ENCODE data around the gene EPOP. TPM values are rescaled to one million over a fixed set of nuclear protein-coding genes. Genes with fewer than 3 reads are reported as not detected.

EPOP gene
- total and polyA plus RNA-seq, 2 of the 8 experiments (the other 6 are each of a cell fraction or from before 2014, with no cell fraction given), result 1.5 to 3.3 TPM

DNA sequence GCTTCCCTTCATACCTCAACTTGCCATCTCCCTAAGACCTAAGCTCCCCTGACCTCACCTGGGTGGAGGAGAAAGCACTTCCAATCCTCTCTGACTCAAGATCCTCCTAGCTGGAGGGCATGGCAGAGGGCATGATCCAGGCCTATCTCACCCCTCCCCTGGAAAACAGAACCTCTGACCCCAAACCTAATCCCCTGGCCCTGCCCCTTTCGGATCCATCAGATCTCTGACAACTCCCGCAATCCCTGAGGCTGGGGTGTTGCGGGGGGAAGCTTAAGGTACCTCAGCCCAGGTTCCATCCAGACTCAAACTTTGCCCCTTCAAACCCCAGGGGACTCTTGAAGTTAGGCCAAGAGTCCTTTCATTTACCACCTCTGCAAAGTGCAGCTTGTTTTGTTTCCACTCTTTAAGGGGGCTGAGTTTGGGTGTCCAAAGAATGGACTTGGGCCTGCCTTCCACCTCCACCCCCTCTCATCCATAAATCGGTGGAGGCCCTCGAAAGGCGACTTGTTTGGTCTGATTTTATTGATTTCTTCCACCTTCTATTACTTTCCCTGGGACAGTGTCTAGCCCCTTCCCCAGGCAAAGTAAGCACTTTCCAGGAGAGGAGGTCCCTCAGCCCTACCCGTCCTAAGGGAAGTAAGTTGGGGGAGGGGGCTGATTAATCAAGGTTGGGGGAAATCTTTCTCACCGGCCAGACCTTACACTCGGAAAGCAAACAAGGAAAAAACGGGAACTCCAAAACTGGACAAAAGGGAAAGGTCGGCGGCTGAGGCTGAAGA is 2.6 kb downstream of the EPOP start (continued):
- TF ChIP-seq EP300 (IDR thresholded peaks at IDR 0.05; ENCODE audit: borderline replicate concordance in 1 of 2, low read depth in 2 of 2, low read length in 2 of 2) (no peak), RFX5 (IDR thresholded peaks at IDR 0.05; ENCODE audit: borderline replicate concordance, low read depth, low read length) (no peak), CTBP2 (IDR thresholded peaks at IDR 0.05; ENCODE audit: borderline replicate concordance, insufficient read depth, insufficient read length, low read length) (peak; percentile 48), NRF1 (IDR thresholded peaks at IDR 0.05; ENCODE audit: low read depth, low read length) (no peak), BACH1 (IDR thresholded peaks at IDR 0.05; ENCODE audit: low read length) (no peak), TCF12 (IDR thresholded peaks at IDR 0.05; ENCODE audit: low read depth, low read length) (no peak), POLR2AphosphoS5 (IDR thresholded peaks at IDR 0.05; ENCODE audit: low read depth, low read length) (no peak), EGR1 (IDR thresholded peaks at IDR 0.05; ENCODE audit: borderline replicate concordance, low read depth, low read length) (peak; percentile 86), BRCA1 (IDR thresholded peaks at IDR 0.05; ENCODE audit: low read depth, low read length) (no peak), CHD7 (IDR thresholded peaks at IDR 0.05; ENCODE audit: insufficient replicate concordance, low read length) (no peak), SP4 (IDR thresholded peaks at IDR 0.05; ENCODE audit: low read length) (no peak)
